Breast epithelium (tissue), 4 donors: ENCODE measurements around the gene CTRB1. TPM values are rescaled to one million over a fixed set of nuclear protein-coding genes. Genes with fewer than 3 reads are reported as not detected.

Experiments used
- DNase-seq, 2 donors: peaks; one replicate each; pipeline ENCODE4 v3.0.0-alpha.2; 2019; ENCODE audit warnings: low spot score in 2 of 2
- H3K27ac ChIP-seq, 2 donors: fragments of 200-600 bp; sonication (generic) in 1 of 2; one replicate each; pipeline ENCODE4 v1.5.1; 2016 to 2019; ENCODE audit warnings: mild to moderate bottlenecking in 1 of 2
- H3K27me3 ChIP-seq, 2 donors: fragments of 200-600 bp; sonication (generic) in 1 of 2; one replicate each; pipeline versions ENCODE4 v1.5.1 to v1.6.0; 2017 to 2019; ENCODE audit warnings: control low read depth in 1 of 2, mild to moderate bottlenecking in 1 of 2
- H3K36me3 ChIP-seq: fragments of 200-600 bp; one replicate; pipeline ENCODE4 v1.5.1; 2019
- H3K4me1 ChIP-seq, 2 donors: fragments of 200-600 bp; sonication (generic); one replicate each; pipeline ENCODE4 v1.5.1; 2016 to 2019; ENCODE audit warnings: control low read depth in 1 of 2
- H3K4me3 ChIP-seq, 3 donors: fragments of 200-600 bp; sonication (generic); 1 replicate in 2 of 3; 2 replicates in 1 of 3; pipeline ENCODE4 v1.5.1; 2016 to 2019; ENCODE audit warnings: mild to moderate bottlenecking in 3 of 3, moderate library complexity in 2 of 3
- H3K9me3 ChIP-seq, 2 donors: fragments of 200-600 bp; sonication (generic) in 1 of 2; one replicate each; pipeline ENCODE4 v1.5.1; 2016 to 2019; ENCODE audit warnings: control low read depth in 1 of 2
- CTCF ChIP-seq, 3 donors: fragments of 450-650 bp; IDR thresholded peaks; one replicate each; pipeline ENCODE4 v1.5.1; 2016 to 2017; ENCODE audit warnings: antibody characterized with exemption in 3 of 3, mild to moderate bottlenecking in 3 of 3, moderate library complexity in 3 of 3
- POLR2A ChIP-seq: fragments of 450-650 bp; IDR thresholded peaks from one replicate; pipeline ENCODE4 v1.6.1; 2016; ENCODE audit warnings: antibody characterized with exemption, mild to moderate bottlenecking, moderate library complexity
- POLR2AphosphoS5 ChIP-seq, 3 donors: sonication (generic); formaldehyde crosslinking; IDR thresholded peaks; one replicate each; pipeline ENCODE4 v1.6.1; 2017; ENCODE audit warnings: antibody characterized with exemption in 3 of 3
- intact Hi-C: fragments of 100-400 bp; cut with DNase I; formaldehyde crosslinking; loops from one replicate; pipeline ENCODE4 v1.15.1; 2023; ENCODE audit warnings: low total_unique reads
- total RNA-seq, 3 donors: library from RNA; depleted of rRNA; stranded (reverse); fragments of >200 nt; gene quantifications; one replicate each; pipeline ENCODE4 v1.1.0, GENCODE V29; 2016

The CTRB1 gene
- total RNA-seq, 3 donors from 2014 or later, result not detected

- H3K4me3 ChIP-seq, result no peak overlapping the region
- peaks cover 0 to 11% of the 10 kb centered on the region in 2 donors for H3K27me3 ChIP-seq
- intact Hi-C loops, result no loop called here
- TF ChIP-seq POLR2AphosphoS5 (IDR thresholded peaks at IDR 0.05) (no peak), CTCF (IDR thresholded peaks at IDR 0.05) (no peak), POLR2A (no peak)
- no peaks in the 10 kb centered on the region for H3K9me3 ChIP-seq
- DNase-seq, result no peak
- H3K4me1 ChIP-seq, result no peaks in the 10 kb centered on the region
- no peak overlapping the region for H3K27ac ChIP-seq
- no peaks in the 10 kb centered on the region for H3K36me3 ChIP-seq
These were observed 5.7 kb downstream of the CTRB1 start for GRCh38 chr16:75224306-75225082.

DNA sequence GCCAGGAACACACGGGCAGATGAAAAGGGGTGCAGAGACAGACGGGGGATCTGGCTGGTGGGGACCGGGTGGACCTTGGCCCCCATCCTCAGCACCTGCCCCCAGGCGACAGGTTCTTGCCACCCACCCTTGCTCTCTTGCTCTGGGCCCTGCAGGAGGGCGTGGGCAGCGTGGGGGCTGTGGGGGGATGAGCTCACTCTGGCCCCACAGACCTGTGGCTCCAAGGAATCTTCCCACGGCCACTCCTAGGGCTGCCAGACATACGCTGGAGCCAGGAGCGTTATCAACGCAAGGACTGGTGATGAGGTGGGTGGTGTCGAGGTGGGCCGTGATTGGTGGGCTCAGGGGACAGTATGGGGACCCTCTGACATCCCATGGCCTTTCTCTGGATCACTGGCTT lies 6.3 kb downstream of the CTRB1 start:
- Histone ChIP-seq H3K4me3 (no peak overlapping the region), H3K27me3 (peaks cover 0 to 11% of the 10 kb centered on the region in 2 donors), H3K27ac (no peak overlapping the region), H3K4me1 (no peaks in the 10 kb centered on the region), H3K36me3 (no peaks in the 10 kb centered on the region), H3K9me3 (no peaks in the 10 kb centered on the region)
- no peak for DNase-seq
- TF ChIP-seq CTCF (IDR thresholded peaks at IDR 0.05), result no peak
- no peak for TF ChIP-seq POLR2A
- no peak for TF ChIP-seq POLR2AphosphoS5 (IDR thresholded peaks at IDR 0.05)
- intact Hi-C loops, result no loop called here

- TF ChIP-seq POLR2A, result no peak
- no peak for TF ChIP-seq POLR2AphosphoS5 (IDR thresholded peaks at IDR 0.05)
- no peak for TF ChIP-seq CTCF (IDR thresholded peaks at IDR 0.05)
- intact Hi-C loops, result no loop called here
- Histone ChIP-seq H3K9me3 (no peaks in the 10 kb centered on the region), H3K27ac (no peak overlapping the region), H3K4me1 (no peaks in the 10 kb centered on the region), H3K4me3 (no peak overlapping the region), H3K36me3 (no peaks in the 10 kb centered on the region), H3K27me3 (peaks cover 0 to 11% of the 10 kb centered on the region in 2 donors)
- no peak for DNase-seq
These were observed 7.1 kb downstream of the CTRB1 start for GRCh38 chr16:75225678-75226515.

- no peaks in the 10 kb centered on the region for H3K9me3 ChIP-seq
- no peaks in the 10 kb centered on the region for H3K36me3 ChIP-seq
- H3K4me3 ChIP-seq, result no peak overlapping the region
- H3K4me1 ChIP-seq, result no peaks in the 10 kb centered on the region
- peaks cover 0 to 11% of the 10 kb centered on the region in 2 donors for H3K27me3 ChIP-seq
- no peak for DNase-seq
- TF ChIP-seq POLR2A, result no peak
- no peak for TF ChIP-seq CTCF (IDR thresholded peaks at IDR 0.05)
- TF ChIP-seq POLR2AphosphoS5 (IDR thresholded peaks at IDR 0.05), result no peak
- no peak overlapping the region for H3K27ac ChIP-seq
- intact Hi-C loops, result no loop called here
These were observed 8.0 kb downstream of the CTRB1 start for GRCh38 chr16:75226550-75227360.
